GM18526 (cell line): ENCODE results near the gene PCDHGC5.

Source experiments
- POLR2A ChIP-seq: IDR thresholded peaks from 3 replicates; pipeline ENCODE4 v1.6.1; 2011; ENCODE audit not compliant: insufficient read length; ENCODE audit errors: extremely low read depth

Gene PCDHGC5

GRCh38 chr5:141485321-141486055 is 3.4 kb upstream of the PCDHGC5 start:
- no peak for TF ChIP-seq POLR2A

- TF ChIP-seq POLR2A: no peak
Observed at GRCh38 chr5:141486091-141486490, 2.8 kb upstream of the PCDHGC5 start.

DNA sequence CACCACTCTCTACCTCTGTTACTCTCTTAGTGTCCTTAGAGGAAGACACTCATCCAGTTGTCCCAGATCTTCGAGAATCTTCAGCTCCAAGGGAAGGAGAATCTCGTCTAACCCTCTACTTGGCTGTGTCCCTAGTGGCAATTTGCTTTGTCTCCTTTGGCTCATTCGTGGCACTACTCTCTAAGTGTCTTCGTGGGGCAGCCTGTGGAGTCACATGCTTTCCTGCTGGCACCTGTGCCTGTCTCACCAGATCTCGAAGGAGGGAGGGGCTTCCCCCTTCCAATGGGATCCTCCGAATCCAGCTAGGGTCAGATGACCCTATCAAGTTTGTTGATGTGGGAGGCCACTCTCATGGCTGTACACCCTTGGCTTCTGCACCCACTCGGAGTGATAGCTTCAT is 1.8 kb upstream of the PCDHGC5 start:
- TF ChIP-seq POLR2A: no peak

GRCh38 chr5:141489841-141490240 is 960 bp downstream of the PCDHGC5 start:
- TF ChIP-seq POLR2A: no peak

DNA sequence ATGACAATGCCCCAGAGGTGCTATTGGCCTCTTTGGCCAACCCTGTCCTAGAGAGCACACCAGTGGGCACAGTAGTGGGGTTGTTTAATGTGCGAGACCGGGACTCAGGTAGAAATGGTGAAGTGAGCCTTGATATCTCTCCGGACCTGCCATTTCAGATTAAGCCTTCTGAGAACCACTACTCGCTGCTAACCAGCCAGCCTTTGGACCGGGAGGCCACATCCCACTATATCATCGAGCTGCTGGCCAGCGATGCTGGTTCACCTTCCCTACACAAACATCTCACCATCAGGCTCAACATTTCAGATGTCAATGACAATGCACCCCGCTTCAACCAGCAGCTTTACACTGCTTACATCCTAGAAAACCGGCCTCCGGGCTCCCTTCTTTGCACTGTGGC is 1.4 kb downstream of the PCDHGC5 start:
- TF ChIP-seq POLR2A: no peak

GRCh38 chr5:141490771-141491170 is 1.9 kb downstream of the PCDHGC5 start:
- no peak for TF ChIP-seq POLR2A

DNA sequence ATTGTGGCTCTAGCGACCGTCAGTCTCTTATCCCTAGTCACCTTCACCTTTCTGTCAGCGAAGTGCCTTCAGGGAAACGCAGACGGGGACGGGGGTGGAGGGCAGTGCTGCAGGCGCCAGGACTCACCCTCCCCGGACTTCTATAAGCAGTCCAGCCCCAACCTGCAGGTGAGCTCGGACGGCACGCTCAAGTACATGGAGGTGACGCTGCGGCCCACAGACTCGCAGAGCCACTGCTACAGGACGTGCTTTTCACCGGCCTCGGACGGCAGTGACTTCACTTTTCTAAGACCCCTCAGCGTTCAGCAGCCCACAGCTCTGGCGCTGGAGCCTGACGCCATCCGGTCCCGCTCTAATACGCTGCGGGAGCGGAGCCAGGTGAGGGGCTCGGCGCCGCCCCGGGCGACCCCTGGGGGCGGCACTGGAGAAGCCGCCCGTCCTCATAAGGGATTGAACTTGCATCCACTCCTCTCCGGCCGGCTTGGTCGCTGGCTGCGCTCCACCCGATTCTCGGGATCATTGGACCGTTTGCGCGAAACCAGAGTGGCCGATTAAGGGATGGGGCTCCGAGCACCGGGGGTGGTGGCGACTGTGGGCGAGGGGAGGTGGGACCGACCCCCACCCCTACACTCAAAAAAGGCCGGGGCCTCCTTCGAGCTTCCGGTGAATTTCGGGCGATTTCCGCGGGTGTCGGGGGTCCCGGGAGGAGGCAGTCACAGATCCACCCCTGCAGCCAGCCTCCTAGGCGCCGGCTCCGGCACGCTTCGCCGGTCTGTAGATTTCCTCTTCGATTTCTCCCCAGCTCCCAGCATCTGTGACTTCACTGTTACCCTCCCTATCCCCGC is 2.7 kb downstream of the PCDHGC5 start:
- no peak for TF ChIP-seq POLR2A

GRCh38 chr5:141492168-141492885 is 3.4 kb downstream of the PCDHGC5 start:
- no peak for TF ChIP-seq POLR2A

DNA sequence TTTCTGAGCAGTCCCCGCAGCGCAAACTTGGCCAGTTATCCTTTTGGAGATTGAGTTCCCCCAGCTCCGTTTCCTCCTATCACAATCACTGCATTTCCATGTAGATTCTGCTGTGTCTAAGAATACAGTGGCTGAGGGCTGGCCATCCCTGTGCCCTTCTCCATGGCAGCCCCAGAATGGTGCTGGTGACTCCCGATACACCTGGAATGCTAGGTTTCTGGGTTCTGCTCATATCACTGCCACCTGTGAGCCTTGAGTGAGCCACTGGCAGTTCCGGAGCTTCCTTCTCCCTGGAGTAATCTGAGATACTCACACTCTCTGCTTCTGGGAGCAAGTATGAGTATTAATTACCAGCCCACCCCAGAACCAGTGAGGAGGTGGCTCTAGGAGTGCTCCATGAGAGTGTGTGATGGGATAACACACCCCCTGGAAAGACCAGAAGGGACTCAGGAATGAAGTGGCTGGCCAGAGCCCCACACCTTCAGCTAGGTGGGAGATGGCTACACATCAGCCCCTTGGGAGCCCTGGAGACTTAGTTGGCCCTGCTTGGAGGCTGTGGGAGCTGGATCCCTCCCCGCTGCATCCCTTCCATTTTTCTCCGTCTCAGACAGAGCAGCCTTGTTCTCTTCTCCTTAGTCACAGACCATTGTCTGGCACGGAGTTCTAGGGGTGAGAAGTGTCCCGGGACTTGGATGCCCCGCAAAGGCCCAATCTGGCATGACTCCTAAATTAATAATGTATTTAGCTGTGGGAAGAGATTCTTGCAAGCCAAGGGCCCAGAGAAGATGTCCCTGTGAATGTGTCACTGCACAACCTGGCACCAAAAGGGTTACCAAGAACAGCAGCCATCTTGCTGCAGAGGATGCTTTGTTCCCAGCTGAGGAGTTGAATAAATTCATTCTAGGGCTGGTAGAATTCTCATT is 4.9 kb downstream of the PCDHGC5 start:
- TF ChIP-seq POLR2A: no peak

DNA sequence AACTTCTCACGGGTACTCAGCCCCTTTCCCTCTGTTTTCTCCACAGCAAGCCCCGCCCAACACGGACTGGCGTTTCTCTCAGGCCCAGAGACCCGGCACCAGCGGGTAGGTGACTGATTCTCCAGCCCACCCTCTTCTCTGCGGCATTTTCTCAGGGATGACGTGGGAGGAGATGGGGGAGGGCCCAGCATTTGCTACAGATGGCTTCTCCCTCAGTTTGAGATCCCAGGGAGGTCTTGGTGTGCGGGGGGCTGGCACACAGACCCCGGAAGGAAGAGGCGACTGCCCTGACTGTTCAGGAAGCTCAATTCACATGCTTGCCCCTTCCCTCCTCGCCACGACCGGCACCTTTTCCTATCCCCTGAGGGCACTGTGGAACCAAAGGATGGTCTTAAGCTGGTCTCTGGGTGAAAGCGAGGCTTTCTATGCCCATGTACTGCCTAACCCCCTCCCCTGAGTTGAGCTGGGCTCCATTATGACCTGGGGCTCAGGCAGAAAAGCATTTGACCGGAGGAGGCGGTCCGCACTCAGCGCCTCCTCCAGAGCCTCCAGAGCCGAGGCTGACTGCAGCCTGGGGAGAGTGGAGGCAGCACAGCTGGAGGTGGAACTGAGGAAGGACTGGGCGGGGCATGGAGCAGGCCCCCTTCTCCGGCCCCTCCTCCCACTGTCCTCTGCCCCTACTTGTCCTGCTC is 6.0 kb downstream of the PCDHGC5 start:
- no peak for TF ChIP-seq POLR2A

DNA sequence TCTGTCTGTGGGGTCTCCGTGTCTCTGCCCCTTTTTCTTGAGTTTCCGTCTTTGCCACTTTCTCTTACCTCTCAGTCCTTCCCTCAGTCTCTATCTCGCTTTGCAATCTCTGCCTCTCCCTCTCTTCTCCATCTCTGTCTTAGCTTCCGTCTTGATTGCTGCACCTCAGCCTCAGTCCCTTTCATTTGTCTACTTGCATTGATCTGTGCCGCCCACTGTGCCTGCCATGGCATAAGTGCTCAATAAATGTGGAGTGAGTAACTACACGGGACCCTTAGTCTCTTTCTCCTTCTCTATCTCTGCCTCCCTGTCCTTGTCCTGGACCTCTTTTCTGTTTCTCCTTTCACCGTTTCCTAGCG is 6.6 kb downstream of the PCDHGC5 start:
- TF ChIP-seq POLR2A: no peak

GRCh38 chr5:141496038-141496437 is 7.2 kb downstream of the PCDHGC5 start:
- no peak for TF ChIP-seq POLR2A

DNA sequence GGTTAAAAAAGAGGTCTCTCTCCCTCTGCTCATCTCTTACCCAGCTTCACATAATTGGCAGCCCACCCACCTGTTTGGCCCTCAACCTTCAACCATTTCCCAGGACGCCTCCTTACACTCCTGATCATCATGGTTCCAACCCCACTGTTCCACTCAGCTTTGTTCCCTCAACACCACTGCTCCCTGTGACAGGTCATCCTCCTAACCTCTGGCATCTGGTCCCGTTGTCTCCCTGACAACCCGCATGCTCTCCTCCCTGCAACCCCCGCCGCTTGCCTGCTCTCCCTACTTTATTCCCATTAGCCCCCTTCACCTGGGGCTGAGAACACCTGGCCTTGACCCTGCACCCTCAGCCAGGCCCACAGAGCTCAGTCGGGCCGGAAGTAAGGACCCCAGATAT is 12.9 kb downstream of the PCDHGC5 start:
- no peak for TF ChIP-seq POLR2A

DNA sequence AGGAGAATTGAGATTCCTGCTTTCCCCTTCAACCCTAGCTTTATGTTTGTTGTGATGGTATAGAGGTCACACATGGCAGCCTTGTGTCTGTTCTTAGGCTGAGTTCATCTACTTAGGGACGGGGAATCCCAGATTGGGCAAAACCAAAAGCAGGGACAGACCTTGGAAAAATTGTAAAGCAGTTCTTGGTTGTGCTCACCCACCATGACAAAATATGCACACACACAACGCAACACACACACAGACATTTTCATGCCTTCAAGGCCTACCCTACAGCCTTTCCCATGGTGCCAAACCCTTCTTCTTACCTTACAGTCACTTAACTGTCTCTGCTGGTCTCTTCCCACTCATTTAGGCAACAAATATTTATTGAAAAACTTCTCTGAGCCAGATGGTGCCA is 14.8 kb downstream of the PCDHGC5 start:
- no peak for TF ChIP-seq POLR2A
